ENCODE results near the gene XPNPEP2. TPM values are rescaled to one million over a fixed set of nuclear protein-coding genes. Genes with fewer than 3 reads are reported as not detected.
"Not testable (repeated sequence)": the region's sequence is repeated elsewhere in the genome, so short reads cannot be mapped to it uniquely, and the experiment has no call there.

XPNPEP2 gene
- total and polyA plus RNA-seq, 3 donors from 2014 or later: 0.08 to 1.4 (median 0.25) TPM

DNA sequence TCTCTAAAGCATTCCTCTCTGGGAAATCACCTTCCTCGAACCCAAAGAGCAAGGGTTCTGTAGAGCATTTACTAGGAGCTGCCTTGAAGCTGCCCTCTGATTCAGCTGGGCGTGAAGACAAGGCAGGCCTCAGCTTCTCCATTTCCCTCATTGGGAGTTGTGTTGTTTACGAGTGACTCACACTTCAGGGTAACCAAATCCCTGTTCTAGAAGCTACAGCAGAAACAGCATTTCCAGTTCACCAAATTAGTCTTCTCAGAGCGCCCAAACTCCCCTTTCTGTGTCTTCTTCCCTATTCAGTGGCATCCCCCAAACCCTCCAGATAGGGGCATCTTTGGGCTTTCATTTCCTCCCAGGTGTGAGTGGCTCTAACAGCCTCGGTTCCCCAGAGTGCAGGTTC is 863 bp upstream of the XPNPEP2 start:
- no peak for DNase-seq
- WGBS, 2 donors: 84 to 97% methylated on average over 3 to 5 of the region's 5 CpGs
- H3K27ac ChIP-seq: no peak overlapping the region

DNA sequence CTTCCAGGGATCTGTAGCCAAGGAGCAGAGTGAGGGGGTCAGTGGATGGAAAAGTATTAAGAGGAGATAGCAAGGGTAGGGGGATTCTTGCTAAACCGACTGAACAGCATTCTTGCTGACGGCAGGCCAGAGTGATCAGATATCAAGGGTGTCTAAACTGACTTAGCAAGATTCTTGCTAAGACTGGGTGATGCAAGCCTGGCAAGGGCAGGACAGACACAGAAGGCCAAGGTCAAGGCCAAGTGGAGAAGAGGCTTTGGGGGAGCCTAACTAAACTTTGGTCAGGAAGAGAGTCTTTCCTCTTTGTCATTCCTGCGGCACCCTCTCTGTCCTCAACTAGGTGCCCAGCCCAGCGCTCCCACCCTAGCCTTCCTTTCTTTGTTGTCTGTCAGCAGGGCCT is 799 bp downstream of the XPNPEP2 start:
- Histone ChIP-seq H3K27ac (no peak overlapping the region), H3K4me1 (no peaks in the 10 kb centered on the region), H3K27me3 (no peaks in the 10 kb centered on the region), H3K36me3 (ENCODE audit: low read depth, missing control alignments) (no peaks in the 10 kb centered on the region), H3K9me3 (no peaks in the 10 kb centered on the region), H3K4me3 (no peak overlapping the region)
- no peak for TF ChIP-seq POLR2A (IDR thresholded peaks at IDR 0.05)
- TF ChIP-seq CTCF (IDR thresholded peaks at IDR 0.05): no peak
- intact Hi-C loops (cut with DNase I; ENCODE audit: low total_unique reads): no loop called here
- 59 to 80% methylated on average over 4 of the region's 4 CpGs for WGBS, 2 donors
- DNase-seq: no peak

More for the DNA sequence above, 863 bp upstream of the XPNPEP2 start:
- TF ChIP-seq CTCF (IDR thresholded peaks at IDR 0.05) (no peak), POLR2A (IDR thresholded peaks at IDR 0.05) (no peak)
- no peaks in the 10 kb centered on the region for H3K36me3 ChIP-seq (ENCODE audit: low read depth, missing control alignments)
- H3K9me3 ChIP-seq: no peaks in the 10 kb centered on the region
- no peaks in the 10 kb centered on the region for H3K4me1 ChIP-seq
- H3K27me3 ChIP-seq: no peaks in the 10 kb centered on the region
- H3K4me3 ChIP-seq: no peak overlapping the region
- intact Hi-C loops (cut with DNase I; ENCODE audit: low total_unique reads): no loop called here

GRCh38 chrX:129741880-129742758 is 3.3 kb downstream of the XPNPEP2 start:
- TF ChIP-seq POLR2A (IDR thresholded peaks at IDR 0.05): no peak
- no peak for TF ChIP-seq CTCF (IDR thresholded peaks at IDR 0.05)
- DNase-seq: no peak
- H3K4me1 ChIP-seq: no peaks in the 10 kb centered on the region
- 67% methylated on average over 11 to 13 of the region's 21 CpGs for WGBS, 2 donors
- no peaks in the 10 kb centered on the region for H3K9me3 ChIP-seq
- H3K27me3 ChIP-seq: no peaks in the 10 kb centered on the region
- H3K27ac ChIP-seq: no peak overlapping the region
- H3K4me3 ChIP-seq: no peak overlapping the region
- intact Hi-C loops (cut with DNase I; ENCODE audit: low total_unique reads): no loop called here
- no peaks in the 10 kb centered on the region for H3K36me3 ChIP-seq (ENCODE audit: low read depth, missing control alignments)

DNA sequence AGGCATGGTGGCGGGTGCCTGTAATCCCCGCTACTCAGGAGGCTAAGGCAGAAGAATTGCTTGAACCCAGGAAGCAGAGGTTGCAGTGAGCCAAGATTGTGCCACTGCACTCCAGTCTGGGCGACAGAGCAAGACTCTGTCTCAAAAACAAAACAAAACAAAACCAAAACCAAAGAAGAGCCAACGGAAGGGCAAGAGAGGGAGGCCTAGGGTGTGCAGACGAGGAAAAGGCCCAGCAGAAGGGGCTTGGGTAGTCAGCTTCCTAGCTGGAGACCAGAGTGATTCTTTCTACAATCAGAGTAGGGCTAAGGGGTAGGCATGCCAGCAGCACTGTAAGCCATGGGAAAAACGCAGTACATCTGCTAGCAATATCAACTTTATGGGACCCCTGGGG is 4.0 kb downstream of the XPNPEP2 start:
- H3K4me3 ChIP-seq; H3K27me3 ChIP-seq; H3K27ac ChIP-seq; H3K9me3 ChIP-seq; DNase-seq; H3K36me3 ChIP-seq (ENCODE audit: low read depth, missing control alignments); intact Hi-C loops (cut with DNase I; ENCODE audit: low total_unique reads); H3K4me1 ChIP-seq: not testable (repeated sequence)
- WGBS, 2 donors: 76 to 78% methylated on average over 3 to 6 of the region's 6 CpGs

GRCh38 chrX:129743821-129744220 is 5.0 kb downstream of the XPNPEP2 start:
- WGBS, 2 donors: 80 to 87% methylated on average over 2 to 4 of the region's 4 CpGs
- H3K36me3 ChIP-seq (ENCODE audit: low read depth, missing control alignments): no peaks in the 10 kb centered on the region
- intact Hi-C loops (cut with DNase I; ENCODE audit: low total_unique reads): no loop called here
- no peak for DNase-seq
- no peak for TF ChIP-seq CTCF (IDR thresholded peaks at IDR 0.05)
- TF ChIP-seq POLR2A (IDR thresholded peaks at IDR 0.05): no peak
- H3K4me1 ChIP-seq: no peaks in the 10 kb centered on the region
- no peak overlapping the region for H3K27ac ChIP-seq
- no peaks in the 10 kb centered on the region for H3K27me3 ChIP-seq
- H3K9me3 ChIP-seq: no peaks in the 10 kb centered on the region
- no peak overlapping the region for H3K4me3 ChIP-seq
